IMR-90 (cell line): ENCODE data around the gene PRKCH. TPM values are rescaled to one million over a fixed set of nuclear protein-coding genes. Genes with fewer than 3 reads are reported as not detected.
A peak's percentile ranks its signal among the peaks of the same experiment; 100 is the strongest.

ENCODE experiments used
- ATAC-seq: fragments of 200-7000 bp; cut with Tn5 transposase; 2 replicates; pipeline ENCODE4 v1.9.1; 2020; ENCODE audit warnings: low read depth, mild to moderate bottlenecking, moderate library complexity
- BruUV-seq: library from RNA; stranded (reverse); fragments of 400-500 nt; replicated peaks from 2 replicates; lab custom pipeline; 2021; lab: Mats Ljungman, UMichigan
- CTCF ChIA-PET: fragments of 300-600 bp; formaldehyde crosslinking; extraction: SDS; loops from one replicate; lab custom pipeline; 2021; ENCODE audit warnings: antibody characterized with exemption; lab: Yijun Ruan, JAX
- POLR2A ChIA-PET: fragments of 300-600 bp; sonication (Branson Sonifier 250); formaldehyde crosslinking; loops from one replicate; lab custom pipeline; 2022; ENCODE audit warnings: antibody characterized with exemption; ENCODE audit not compliant: unreplicated experiment; lab: Charles Lee
- DNase-seq: peaks from one replicate; pipeline ENCODE4 v3.0.0; 2013
- H2AFZ ChIP-seq: replicated peaks from 2 replicates; pipeline ENCODE3; 2013; ENCODE audit warnings: low read length, mild to moderate bottlenecking; ENCODE audit not compliant: poor library complexity
- H2AK5ac ChIP-seq: 2 replicates; pipeline ENCODE4 v1.6.1; 2013; ENCODE audit warnings: low read depth, low read length, inconsistent platforms
- H2AK9ac ChIP-seq: replicated peaks from 2 replicates; pipeline ENCODE3; 2013; ENCODE audit warnings: mild to moderate bottlenecking, low read depth, low read length, moderate library complexity; ENCODE audit not compliant: poor library complexity
- H2BK120ac ChIP-seq: 2 replicates; pipeline ENCODE4 v1.6.1; 2013; ENCODE audit warnings: low read depth, low read length, inconsistent platforms
- H2BK15ac ChIP-seq: 3 replicates; pipeline ENCODE4 v1.6.1; 2013; ENCODE audit warnings: low read depth, low read length, inconsistent platforms
- H2BK20ac ChIP-seq: 2 replicates; pipeline ENCODE4 v1.6.1; 2013; ENCODE audit warnings: low read depth, mild to moderate bottlenecking, inconsistent platforms, low read length, moderate library complexity
- H2BK5ac ChIP-seq: 2 replicates; pipeline ENCODE4 v1.6.1; 2013; ENCODE audit warnings: mild to moderate bottlenecking, low read depth, low read length, inconsistent platforms; ENCODE audit not compliant: poor library complexity, severe bottlenecking
- H3K14ac ChIP-seq: replicated peaks from 2 replicates; pipeline ENCODE4 v1.6.1; 2013; ENCODE audit warnings: low read depth, low read length, inconsistent platforms
- H3K18ac ChIP-seq: 2 replicates; pipeline ENCODE4 v1.6.1; 2013; ENCODE audit warnings: low read depth, low read length, control low read depth
- H3K23ac ChIP-seq: 2 replicates; pipeline ENCODE4 v1.6.1; 2013; ENCODE audit warnings: low read depth, low read length, inconsistent platforms
- H3K27ac ChIP-seq: 2 replicates; pipeline ENCODE4 v1.5.1; 2013; ENCODE audit warnings: mild to moderate bottlenecking, control low read depth, low read length; ENCODE audit not compliant: insufficient read depth
- H3K27me3 ChIP-seq: 2 replicates; pipeline ENCODE4 v1.6.1; 2013; ENCODE audit warnings: low read length; ENCODE audit not compliant: control insufficient read depth, insufficient read depth
- H3K36me3 ChIP-seq: 2 replicates; pipeline ENCODE4 v1.6.1; 2013; ENCODE audit warnings: low read length, mixed read lengths; ENCODE audit not compliant: control insufficient read depth, insufficient read depth
- H3K4ac ChIP-seq: 2 replicates; pipeline ENCODE4 v1.6.1; 2013; ENCODE audit warnings: low read depth, low read length, inconsistent platforms
- H3K4me1 ChIP-seq: 2 replicates; pipeline ENCODE4 v1.6.1; 2013; ENCODE audit warnings: low read length, mixed read lengths; ENCODE audit not compliant: control insufficient read depth, insufficient read depth
- H3K4me2 ChIP-seq: 2 replicates; pipeline ENCODE4 v1.6.1; 2013; ENCODE audit warnings: low read depth, mild to moderate bottlenecking, control low read depth, low read length, moderate library complexity
- H3K4me3 ChIP-seq: 2 replicates; pipeline ENCODE4 v1.5.1; 2013; ENCODE audit warnings: low read depth, mild to moderate bottlenecking, control low read depth, low read length, moderate library complexity; ENCODE audit not compliant: insufficient read depth
- H3K56ac ChIP-seq: 2 replicates; pipeline ENCODE4 v1.6.1; 2013; ENCODE audit warnings: low read length, inconsistent platforms; ENCODE audit not compliant: insufficient read depth; ENCODE audit errors: extremely low read depth
- H3K79me1 ChIP-seq, 2 experiments: 2 replicates each; pipeline ENCODE4 v1.6.1; 2013; ENCODE audit warnings: low read length in 2 of 2, inconsistent platforms in 1 of 2, low read depth in 1 of 2
- H3K9ac ChIP-seq: 2 replicates; pipeline ENCODE4 v1.6.1; 2013; ENCODE audit warnings: low read depth, low read length, control low read depth
- H3K9me1 ChIP-seq: 2 replicates; pipeline ENCODE4 v1.6.1; 2013; ENCODE audit warnings: low read length, inconsistent platforms; ENCODE audit not compliant: insufficient read depth
- H3K9me3 ChIP-seq: 2 replicates; pipeline ENCODE4 v1.6.1; 2013; ENCODE audit warnings: low read length; ENCODE audit not compliant: control insufficient read depth, insufficient read depth
- H4K20me1 ChIP-seq: 2 replicates; pipeline ENCODE4 v1.6.1; 2013; ENCODE audit warnings: low read length, inconsistent platforms; ENCODE audit not compliant: insufficient read depth
- H4K5ac ChIP-seq: 2 replicates; pipeline ENCODE4 v1.6.1; 2013; ENCODE audit warnings: mild to moderate bottlenecking, low read depth, low read length, control low read depth
- H4K8ac ChIP-seq, 2 experiments: 2 replicates each; pipeline ENCODE4 v1.6.1; 2013; ENCODE audit warnings: low read depth in 2 of 2, low read length in 2 of 2, control low read depth in 1 of 2, inconsistent platforms in 1 of 2
- H4K91ac ChIP-seq: 2 replicates; pipeline ENCODE4 v1.6.1; 2013; ENCODE audit warnings: low read depth, low read length, inconsistent platforms; ENCODE audit not compliant: insufficient read depth
- BHLHE40 ChIP-seq: fragments of 150-350 bp; IDR thresholded peaks from 2 replicates; pipeline ENCODE4 v1.6.1; 2016; ENCODE audit warnings: mild to moderate bottlenecking, low read depth, low read length
- CEBPB ChIP-seq: IDR thresholded peaks from 2 replicates; pipeline ENCODE4 v1.6.1; 2012; ENCODE audit warnings: low read depth, low read length, improper control_type of control experiment
- CHD1 ChIP-seq: IDR thresholded peaks from 2 replicates; pipeline ENCODE4 v1.6.1; 2012; ENCODE audit warnings: low read depth, low read length, improper control_type of control experiment
- FOS ChIP-seq: fragments of 150-350 bp; IDR thresholded peaks from 2 replicates; pipeline ENCODE4 v1.6.1; 2016; ENCODE audit warnings: low read depth, low read length
- MAZ ChIP-seq: IDR thresholded peaks from 2 replicates; pipeline ENCODE4 v1.6.1; 2012; ENCODE audit warnings: low read depth, mild to moderate bottlenecking, low read length, improper control_type of control experiment, moderate library complexity, borderline replicate concordance
- MXI1 ChIP-seq: IDR thresholded peaks from 2 replicates; pipeline ENCODE4 v1.6.1; 2012; ENCODE audit warnings: low read depth, mild to moderate bottlenecking, low read length, moderate library complexity, borderline replicate concordance
- NFE2L2 ChIP-seq: fragments of 150-350 bp; IDR thresholded peaks from 2 replicates; pipeline ENCODE4 v1.6.1; 2016; ENCODE audit warnings: low read depth, mild to moderate bottlenecking, low read length
- POLR2A ChIP-seq: IDR thresholded peaks from 2 replicates; pipeline ENCODE4 v1.6.1; 2012; ENCODE audit warnings: mild to moderate bottlenecking, low read depth, low read length
- RAD21 ChIP-seq: IDR thresholded peaks from 2 replicates; pipeline ENCODE4 v1.6.1; 2012; ENCODE audit warnings: low read length, improper control_type of control experiment
- RFX5 ChIP-seq: IDR thresholded peaks from 2 replicates; pipeline ENCODE4 v1.8.0; 2012; ENCODE audit warnings: low read depth, mild to moderate bottlenecking, low read length, moderate library complexity
- WGBS, 2 experiments: methylation state at CpG; one replicate each; pipeline versions ENCODE4 v1.1.5 to v1.1.7; 2013; ENCODE audit warnings: missing lambda C conversion rate in 2 of 2; ENCODE audit not compliant: insufficient read length in 1 of 2; ENCODE audit errors: extremely low coverage in 2 of 2; 5-methylcytosine and 5-hydroxymethylcytosine counted together
- dilution Hi-C: fragments of 300-500 bp; cut with HindIII; formaldehyde crosslinking; loops from one replicate; pipeline ENCODE4 v1.14.3; 2018; ENCODE audit warnings: low sequenced_read_pairs; ENCODE audit not compliant: unreplicated experiment
- in situ Hi-C: fragments of 300-500 bp; cut with MboI; formaldehyde crosslinking; loops from 3 replicates; pipeline ENCODE4 v1.14.3; 2019; ENCODE audit warnings: low sequenced_read_pairs, inconsistent platforms, mixed read lengths
- intact Hi-C: fragments of 100-400 bp; cut with micrococcal nuclease; formaldehyde crosslinking; loops from 2 replicates; pipeline ENCODE4 v1.10.0; 2022
- polyA plus RNA-seq, 3 experiments: library from polyadenylated mRNA; depleted of rRNA; stranded (reverse); fragments of >200 nt; gene quantifications; 2 replicates each; pipeline ENCODE4 v1.2.3, GENCODE V29; 2012; ENCODE audit warnings: low replicate concordance in 1 of 3
- total RNA-seq: library from RNA; depleted of rRNA; stranded (reverse); fragments of >200 nt; gene quantifications from 2 replicates; pipeline ENCODE4 v1.2.3, GENCODE V29; 2012
- TF ChIP-seq, protein P1 (sequence below): conservative IDR thresholded peaks from 2 replicates; pipeline ENCODE4 v1.5.1; 2012; ENCODE audit warnings: mild to moderate bottlenecking, low read depth, low read length, improper control_type of control experiment
- TF ChIP-seq, protein P2 (sequence below): fragments of 150-350 bp; IDR thresholded peaks from 2 replicates; pipeline ENCODE4 v1.6.1; 2017; ENCODE audit warnings: mild to moderate bottlenecking, antibody characterized with exemption, low read length, low read depth

Gene PRKCH
- total and polyA plus RNA-seq, 2 of the 4 experiments (the other 2 are of a cell fraction): 1.6 to 2.3 TPM

DNA sequence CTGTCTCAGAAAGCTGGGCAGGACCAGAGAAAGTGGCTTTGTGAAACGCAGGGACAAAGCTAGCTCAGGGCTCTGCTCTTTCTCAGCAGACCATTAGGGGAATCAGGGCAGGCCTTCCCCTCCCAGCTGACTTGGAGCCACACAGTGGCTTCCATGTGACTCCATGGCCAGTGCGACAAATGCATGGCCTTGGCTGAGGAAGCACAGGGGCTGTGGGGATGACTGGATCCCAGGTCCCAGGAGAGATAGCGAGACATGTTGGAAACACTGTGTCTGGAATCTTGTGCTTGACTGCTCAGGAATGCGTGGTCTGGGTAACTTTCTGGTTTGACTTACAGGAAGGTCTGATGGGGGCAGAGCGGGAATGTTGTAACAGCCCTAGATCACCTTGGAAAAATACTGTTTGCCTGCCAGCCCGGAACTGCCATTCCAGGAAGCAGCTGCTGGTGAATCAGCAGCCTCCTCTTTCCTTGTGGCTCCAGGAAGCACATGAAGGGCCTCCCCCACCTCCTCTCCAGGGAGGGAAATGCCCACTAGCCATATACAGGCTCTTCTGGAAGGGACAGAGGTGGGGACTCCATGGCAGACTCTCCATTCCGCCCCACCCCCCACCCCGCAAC is 240.4 kb downstream of the PRKCH start (continued):
- peak; percentile 79 for TF ChIP-seq MAZ
- peak; percentile 67; the same call in 1 of the 2 replicates for TF ChIP-seq BHLHE40

DNA sequence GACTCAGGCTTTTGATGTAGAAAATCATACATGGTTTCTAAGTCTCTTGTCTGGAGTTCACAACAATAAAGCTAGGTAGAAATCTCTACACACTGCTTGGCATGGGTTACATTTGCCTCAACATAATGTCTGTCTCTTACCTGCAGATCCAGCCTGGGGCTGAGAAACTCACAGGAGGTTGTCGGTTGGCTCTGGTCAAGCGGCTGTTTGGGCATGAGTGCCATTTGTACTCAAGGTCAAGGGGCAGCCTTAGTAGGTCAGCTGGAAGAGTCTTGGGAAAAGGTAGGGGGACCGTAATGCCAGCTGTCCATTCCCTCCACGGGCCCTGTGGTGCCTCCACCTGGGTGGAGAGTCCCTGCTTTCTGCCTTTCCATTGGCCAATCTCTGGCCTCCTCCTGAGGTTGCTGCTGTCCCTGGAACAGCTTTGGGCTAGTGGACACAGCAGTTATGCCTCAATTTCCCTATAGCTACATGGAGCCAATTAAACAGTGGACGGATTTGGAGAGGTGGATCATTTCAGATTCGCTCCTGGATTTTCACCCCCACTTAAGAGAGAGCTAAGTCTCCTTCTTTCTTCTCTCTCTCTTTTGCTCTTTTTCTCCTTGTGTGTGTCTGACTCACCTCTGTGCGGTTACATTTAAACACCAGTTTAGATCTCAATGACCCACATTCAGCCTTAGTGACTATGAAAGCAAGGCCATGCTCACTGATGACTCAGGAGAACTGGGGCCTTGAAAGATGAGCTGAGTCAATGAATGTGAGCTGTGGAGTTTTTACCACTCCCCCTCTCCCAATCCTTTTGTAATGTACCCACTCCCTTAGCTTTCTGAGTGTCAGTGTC is 241.2 kb downstream of the PRKCH start:
- peak overlapping the region; percentile 74 for H3K9ac ChIP-seq
- TF ChIP-seq POLR2A: no peak; the same call in 1 of the 2 replicates
- TF ChIP-seq, protein P1, sequence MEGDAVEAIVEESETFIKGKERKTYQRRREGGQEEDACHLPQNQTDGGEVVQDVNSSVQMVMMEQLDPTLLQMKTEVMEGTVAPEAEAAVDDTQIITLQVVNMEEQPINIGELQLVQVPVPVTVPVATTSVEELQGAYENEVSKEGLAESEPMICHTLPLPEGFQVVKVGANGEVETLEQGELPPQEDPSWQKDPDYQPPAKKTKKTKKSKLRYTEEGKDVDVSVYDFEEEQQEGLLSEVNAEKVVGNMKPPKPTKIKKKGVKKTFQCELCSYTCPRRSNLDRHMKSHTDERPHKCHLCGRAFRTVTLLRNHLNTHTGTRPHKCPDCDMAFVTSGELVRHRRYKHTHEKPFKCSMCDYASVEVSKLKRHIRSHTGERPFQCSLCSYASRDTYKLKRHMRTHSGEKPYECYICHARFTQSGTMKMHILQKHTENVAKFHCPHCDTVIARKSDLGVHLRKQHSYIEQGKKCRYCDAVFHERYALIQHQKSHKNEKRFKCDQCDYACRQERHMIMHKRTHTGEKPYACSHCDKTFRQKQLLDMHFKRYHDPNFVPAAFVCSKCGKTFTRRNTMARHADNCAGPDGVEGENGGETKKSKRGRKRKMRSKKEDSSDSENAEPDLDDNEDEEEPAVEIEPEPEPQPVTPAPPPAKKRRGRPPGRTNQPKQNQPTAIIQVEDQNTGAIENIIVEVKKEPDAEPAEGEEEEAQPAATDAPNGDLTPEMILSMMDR: no peak
- TF ChIP-seq MXI1: peak; percentile 24; the same call in 1 of the 2 replicates
- no peak for TF ChIP-seq RFX5
- TF ChIP-seq, protein P2, sequence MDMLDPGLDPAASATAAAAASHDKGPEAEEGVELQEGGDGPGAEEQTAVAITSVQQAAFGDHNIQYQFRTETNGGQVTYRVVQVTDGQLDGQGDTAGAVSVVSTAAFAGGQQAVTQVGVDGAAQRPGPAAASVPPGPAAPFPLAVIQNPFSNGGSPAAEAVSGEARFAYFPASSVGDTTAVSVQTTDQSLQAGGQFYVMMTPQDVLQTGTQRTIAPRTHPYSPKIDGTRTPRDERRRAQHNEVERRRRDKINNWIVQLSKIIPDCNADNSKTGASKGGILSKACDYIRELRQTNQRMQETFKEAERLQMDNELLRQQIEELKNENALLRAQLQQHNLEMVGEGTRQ: no peak
- TF ChIP-seq RAD21: peak; percentile 24; the same call in 1 of the 2 replicates
- TF ChIP-seq CHD1: no peak
- peak; percentile 90 for TF ChIP-seq NFE2L2
- peak; percentile 99 for TF ChIP-seq FOS
- peak; percentile 70 for TF ChIP-seq BHLHE40
- peak; percentile 45 for TF ChIP-seq CEBPB

More for the DNA sequence above, 241.2 kb downstream of the PRKCH start:
- H3K4me1 ChIP-seq: peaks cover 53% of the 10 kb centered on the region
- H4K91ac ChIP-seq: peak overlapping the region; percentile 99
- no TSS peak for BruUV-seq
- H2BK20ac ChIP-seq: peak overlapping the region; percentile 99
- peak overlapping the region; percentile 98 for H2AK9ac ChIP-seq
- no peaks in the 10 kb centered on the region for H4K20me1 ChIP-seq
- peak overlapping the region; percentile 99 for H3K23ac ChIP-seq
- peak overlapping the region; percentile 96 to 98 for H4K8ac ChIP-seq
- peak overlapping the region; percentile 94 for H3K27ac ChIP-seq
- H3K79me1 ChIP-seq: peaks cover 12 to 66% of the 10 kb centered on the region in 2 experiments; a peak in 3 of 4 replicates
- H3K36me3 ChIP-seq: no peaks in the 10 kb centered on the region
- peak overlapping the region; percentile 97 for H3K14ac ChIP-seq
- H3K27me3 ChIP-seq: no peaks in the 10 kb centered on the region
- in situ Hi-C loops: loop anchor here (5.0 to 25.0 kb wide), 2 partner anchors 90 to 925 kb away; partner anchors contain the start of gene SIX1
- peak overlapping the region; percentile 68 for H2AFZ ChIP-seq
- H2BK5ac ChIP-seq: peak overlapping the region; percentile 91
- H4K5ac ChIP-seq: peak overlapping the region; percentile 94
- dilution Hi-C loops: no loop called here
- H2BK120ac ChIP-seq: peak overlapping the region; percentile 100
- ATAC-seq: peak; percentile 60
- peak overlapping the region; percentile 96 for H3K56ac ChIP-seq
- 100% methylated on average over 2 of the region's 7 CpGs; no CpG with 5 or more reads in 1 of the 2 experiments for WGBS, 2 experiments
- ChIA-PET CTCF (interaction anchor here (0.9 to 1.1 kb wide), 2 partner anchors 92 to 132 kb away, joined by 3 to 4 read pairs; partner anchors contain the start of gene HIF1A), POLR2A (interaction anchor here (0.5 to 1.6 kb wide), 8 partner anchors 13 to 135 kb away, joined by 3 to 11 read pairs (median 4); partner anchors contain the start of gene HIF1A)
- peaks cover 34% of the 10 kb centered on the region for H3K9me1 ChIP-seq
- peak overlapping the region; percentile 99 for H2AK5ac ChIP-seq
- DNase-seq: peak; percentile 100
- intact Hi-C loops: loop anchor here (1.0 to 5.0 kb wide), 5 partner anchors 34 to 190 kb away; partner anchors contain the start of gene HIF1A
- peak overlapping the region; percentile 95 for H3K18ac ChIP-seq
- H3K4me3 ChIP-seq: no peak overlapping the region
- H2BK15ac ChIP-seq: peak overlapping the region; percentile 92
- H3K9me3 ChIP-seq: no peaks in the 10 kb centered on the region
- H3K4me2 ChIP-seq: peak overlapping the region; percentile 64
- H3K4ac ChIP-seq: peak overlapping the region; percentile 99
